HFFc6 (cell line): ENCODE measurements around the gene ENAH. TPM values are rescaled to one million over a fixed set of nuclear protein-coding genes. Genes with fewer than 3 reads are reported as not detected.
A peak's percentile ranks its signal among the peaks of the same experiment; 100 is the strongest.

ENCODE experiments used
- DNase-seq: peaks from one replicate; pipeline ENCODE4 v3.0.0-alpha.2; 2018
- H3K27ac Mint-ChIP-seq: 2 replicates; pipeline ENCODE4 v1.8.0; 2020; ENCODE audit warnings: mild to moderate bottlenecking, mixed read lengths
- H3K27me3 Mint-ChIP-seq: 2 replicates; pipeline ENCODE4 v1.8.0; 2021; ENCODE audit warnings: mild to moderate bottlenecking, moderate library complexity, mixed read lengths; ENCODE audit not compliant: insufficient read depth
- H3K36me3 Mint-ChIP-seq: 2 replicates; pipeline ENCODE4 v1.8.0; 2021; ENCODE audit warnings: low read depth, mixed read lengths
- H3K4me1 Mint-ChIP-seq: 2 replicates; pipeline ENCODE4 v1.8.0; 2020; ENCODE audit warnings: low read depth, mixed read lengths
- H3K4me3 Mint-ChIP-seq: 2 replicates; pipeline ENCODE4 v1.8.0; 2020; ENCODE audit warnings: mild to moderate bottlenecking, moderate library complexity, mixed read lengths
- H3K9me3 Mint-ChIP-seq: 2 replicates; pipeline ENCODE4 v1.8.0; 2020; ENCODE audit warnings: mild to moderate bottlenecking, mixed read lengths
- total RNA-seq, 6 experiments: library from RNA; stranded (reverse); fragmentation: NEBNext Ultra II Directional; extraction: Animal tissue kit (Norgen Biotek cat#: 25700); gene quantifications; 2 replicates in 1 of 6; 3 replicates in 5 of 6; pipeline ENCODE4 v1.2.3, GENCODE V29; 2021
- TF ChIP-seq, protein P1 (sequence below): fragments of 200-600 bp; sonication (generic); IDR thresholded peaks from 2 replicates; pipeline ENCODE4 v1.5.0; 2021; ENCODE audit warnings: antibody characterized with exemption, mild to moderate bottlenecking

Gene ENAH
- total RNA-seq, 6 experiments from 2014 or later = 133 to 171 (median 139) TPM

- Mint-ChIP-seq H3K36me3 (peaks cover 18% of the 10 kb centered on the region), H3K4me3 (no peak overlapping the region), H3K27ac (peak overlapping the region; percentile 91), H3K4me1 (peaks cover 38% of the 10 kb centered on the region), H3K27me3 (no peaks in the 10 kb centered on the region), H3K9me3 (no peaks in the 10 kb centered on the region)
- TF ChIP-seq, protein P1, sequence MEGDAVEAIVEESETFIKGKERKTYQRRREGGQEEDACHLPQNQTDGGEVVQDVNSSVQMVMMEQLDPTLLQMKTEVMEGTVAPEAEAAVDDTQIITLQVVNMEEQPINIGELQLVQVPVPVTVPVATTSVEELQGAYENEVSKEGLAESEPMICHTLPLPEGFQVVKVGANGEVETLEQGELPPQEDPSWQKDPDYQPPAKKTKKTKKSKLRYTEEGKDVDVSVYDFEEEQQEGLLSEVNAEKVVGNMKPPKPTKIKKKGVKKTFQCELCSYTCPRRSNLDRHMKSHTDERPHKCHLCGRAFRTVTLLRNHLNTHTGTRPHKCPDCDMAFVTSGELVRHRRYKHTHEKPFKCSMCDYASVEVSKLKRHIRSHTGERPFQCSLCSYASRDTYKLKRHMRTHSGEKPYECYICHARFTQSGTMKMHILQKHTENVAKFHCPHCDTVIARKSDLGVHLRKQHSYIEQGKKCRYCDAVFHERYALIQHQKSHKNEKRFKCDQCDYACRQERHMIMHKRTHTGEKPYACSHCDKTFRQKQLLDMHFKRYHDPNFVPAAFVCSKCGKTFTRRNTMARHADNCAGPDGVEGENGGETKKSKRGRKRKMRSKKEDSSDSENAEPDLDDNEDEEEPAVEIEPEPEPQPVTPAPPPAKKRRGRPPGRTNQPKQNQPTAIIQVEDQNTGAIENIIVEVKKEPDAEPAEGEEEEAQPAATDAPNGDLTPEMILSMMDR = no peak
- DNase-seq = no peak
Measured at GRCh38 chr1:225509770-225510169, 143.2 kb downstream of the ENAH start.

DNA sequence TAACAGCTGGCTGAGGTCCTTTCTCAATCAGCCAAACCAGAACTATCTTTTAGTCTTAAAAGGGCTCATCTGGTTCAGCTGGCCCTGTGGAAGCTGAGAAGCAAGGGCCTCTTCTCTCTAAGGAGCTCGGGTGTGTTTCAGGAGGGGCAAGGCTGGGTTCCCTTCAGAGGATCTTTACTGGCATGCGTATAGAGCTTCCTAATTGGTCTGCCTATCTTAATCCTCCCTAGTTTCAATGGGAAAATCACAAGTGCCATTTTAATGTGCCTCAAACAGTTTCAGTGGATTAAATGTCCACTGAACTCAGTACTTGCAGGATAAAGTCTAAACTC, 143.6 kb downstream of the ENAH start:
- TF ChIP-seq, protein P1 = no peak
- no peaks in the 10 kb centered on the region for H3K27me3 Mint-ChIP-seq
- H3K4me1 Mint-ChIP-seq = peaks cover 36% of the 10 kb centered on the region
- no peak overlapping the region for H3K4me3 Mint-ChIP-seq
- H3K27ac Mint-ChIP-seq = peak overlapping the region; percentile 91
- DNase-seq = no peak
- no peaks in the 10 kb centered on the region for H3K9me3 Mint-ChIP-seq
- H3K36me3 Mint-ChIP-seq = peaks cover 18% of the 10 kb centered on the region

- no peaks in the 10 kb centered on the region for H3K27me3 Mint-ChIP-seq
- TF ChIP-seq, protein P1 = no peak
- H3K27ac Mint-ChIP-seq = peak overlapping the region; percentile 91
- peaks cover 18% of the 10 kb centered on the region for H3K36me3 Mint-ChIP-seq
- peak overlapping the region; percentile 3 for H3K4me3 Mint-ChIP-seq
- no peaks in the 10 kb centered on the region for H3K9me3 Mint-ChIP-seq
- peak; percentile 96 for DNase-seq
- H3K4me1 Mint-ChIP-seq = peaks cover 36% of the 10 kb centered on the region
Measured at GRCh38 chr1:225508538-225509375, 144.2 kb downstream of the ENAH start.

DNA sequence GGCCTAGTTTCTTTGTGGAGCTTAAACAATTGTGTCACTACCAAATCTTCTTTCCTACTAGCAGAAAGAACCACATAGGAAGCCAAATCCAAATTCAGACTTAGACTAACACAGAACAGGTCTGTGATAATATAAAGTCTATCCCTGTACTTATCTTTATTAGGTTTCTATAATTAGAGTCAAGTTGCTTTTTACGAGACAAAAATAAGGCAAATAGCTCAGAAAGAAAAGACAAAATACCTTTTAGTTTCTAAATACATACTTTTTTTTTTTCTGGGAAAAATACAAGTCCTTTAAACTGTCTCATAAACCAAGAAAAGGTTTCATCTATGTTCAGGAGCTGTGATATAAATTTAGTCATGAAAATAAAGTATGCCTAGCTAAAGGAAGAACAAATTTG, 146.2 kb downstream of the ENAH start:
- peaks cover 30% of the 10 kb centered on the region for H3K4me1 Mint-ChIP-seq
- H3K27ac Mint-ChIP-seq = no peak overlapping the region
- TF ChIP-seq, protein P1 = no peak
- peaks cover 7% of the 10 kb centered on the region for H3K36me3 Mint-ChIP-seq
- no peak for DNase-seq
- H3K27me3 Mint-ChIP-seq = no peaks in the 10 kb centered on the region
- H3K4me3 Mint-ChIP-seq = no peak overlapping the region
- no peaks in the 10 kb centered on the region for H3K9me3 Mint-ChIP-seq

DNA sequence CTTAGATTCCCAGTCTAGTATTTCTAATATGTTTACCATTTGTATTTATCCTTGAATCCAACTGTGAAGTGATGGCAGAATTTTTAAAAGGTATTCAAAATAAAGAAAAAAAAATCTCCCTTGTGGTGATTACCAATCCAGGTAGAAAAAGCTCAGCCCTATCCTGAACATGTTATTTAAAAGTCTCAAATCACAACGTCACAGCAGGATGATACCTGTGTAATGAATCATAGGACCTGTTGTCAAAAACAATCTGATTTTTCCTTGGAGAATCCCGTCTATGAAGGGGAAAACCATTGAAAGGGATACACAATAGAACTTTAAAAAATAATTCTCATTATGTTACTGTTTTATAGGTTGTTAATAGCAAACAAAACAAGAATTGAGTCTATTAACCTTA, 148.1 kb downstream of the ENAH start:
- Mint-ChIP-seq H3K36me3 (peaks cover 11% of the 10 kb centered on the region), H3K4me3 (no peak overlapping the region), H3K9me3 (no peaks in the 10 kb centered on the region), H3K4me1 (peaks cover 22% of the 10 kb centered on the region), H3K27ac (no peak overlapping the region), H3K27me3 (no peaks in the 10 kb centered on the region)
- TF ChIP-seq, protein P1 = no peak
- DNase-seq = no peak
